ENCODE results near the gene IMMP2L. TPM values are rescaled to one million over a fixed set of nuclear protein-coding genes. Genes with fewer than 3 reads are reported as not detected.

Gene IMMP2L
- total RNA-seq, 4 donors from 2014 or later, result 19.0 to 37.2 (median 21.3) TPM

DNA sequence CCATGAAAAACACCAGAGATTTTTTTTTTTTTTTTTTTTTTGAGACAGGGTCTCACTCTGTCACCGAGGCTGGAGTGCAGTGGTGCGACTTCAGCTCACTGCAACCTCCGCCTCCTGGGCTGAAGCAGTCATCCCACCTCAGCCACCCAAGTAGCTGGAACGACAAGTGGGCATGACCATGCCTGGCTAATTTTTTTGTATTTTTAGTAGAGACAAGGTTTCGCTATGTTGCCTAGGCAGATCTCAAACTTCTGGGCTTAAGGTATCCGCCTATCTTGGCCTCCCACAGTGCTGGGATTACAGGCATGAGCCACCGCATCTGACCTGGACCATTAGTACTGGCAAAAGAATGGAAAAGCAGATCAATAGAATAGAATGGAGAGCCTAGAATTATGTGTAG lies 530.4 kb downstream of the IMMP2L start:
- TF ChIP-seq, protein P1, sequence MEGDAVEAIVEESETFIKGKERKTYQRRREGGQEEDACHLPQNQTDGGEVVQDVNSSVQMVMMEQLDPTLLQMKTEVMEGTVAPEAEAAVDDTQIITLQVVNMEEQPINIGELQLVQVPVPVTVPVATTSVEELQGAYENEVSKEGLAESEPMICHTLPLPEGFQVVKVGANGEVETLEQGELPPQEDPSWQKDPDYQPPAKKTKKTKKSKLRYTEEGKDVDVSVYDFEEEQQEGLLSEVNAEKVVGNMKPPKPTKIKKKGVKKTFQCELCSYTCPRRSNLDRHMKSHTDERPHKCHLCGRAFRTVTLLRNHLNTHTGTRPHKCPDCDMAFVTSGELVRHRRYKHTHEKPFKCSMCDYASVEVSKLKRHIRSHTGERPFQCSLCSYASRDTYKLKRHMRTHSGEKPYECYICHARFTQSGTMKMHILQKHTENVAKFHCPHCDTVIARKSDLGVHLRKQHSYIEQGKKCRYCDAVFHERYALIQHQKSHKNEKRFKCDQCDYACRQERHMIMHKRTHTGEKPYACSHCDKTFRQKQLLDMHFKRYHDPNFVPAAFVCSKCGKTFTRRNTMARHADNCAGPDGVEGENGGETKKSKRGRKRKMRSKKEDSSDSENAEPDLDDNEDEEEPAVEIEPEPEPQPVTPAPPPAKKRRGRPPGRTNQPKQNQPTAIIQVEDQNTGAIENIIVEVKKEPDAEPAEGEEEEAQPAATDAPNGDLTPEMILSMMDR (IDR thresholded peaks at IDR 0.05; ENCODE audit: low read depth), result no peak

DNA sequence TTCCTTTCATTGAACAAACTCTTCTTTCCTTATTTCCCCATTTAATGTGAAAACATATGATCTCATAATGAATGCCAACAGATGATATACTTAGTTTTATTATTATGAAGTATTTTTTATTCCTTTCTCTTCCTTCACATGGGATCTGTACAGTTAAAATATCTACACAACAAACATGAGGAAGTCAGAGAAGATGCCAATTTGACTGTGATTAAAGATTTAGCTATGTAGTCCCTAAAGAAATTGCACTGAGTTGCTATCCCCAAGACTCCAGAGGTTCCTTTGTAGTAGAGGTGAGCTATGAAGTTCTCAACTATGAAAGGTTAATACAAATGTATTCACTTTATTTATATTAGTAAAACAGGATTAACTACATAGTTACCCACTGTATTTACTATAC lies 532.0 kb downstream of the IMMP2L start:
- TF ChIP-seq, protein P1 (IDR thresholded peaks at IDR 0.05; ENCODE audit: low read depth), result no peak

DNA sequence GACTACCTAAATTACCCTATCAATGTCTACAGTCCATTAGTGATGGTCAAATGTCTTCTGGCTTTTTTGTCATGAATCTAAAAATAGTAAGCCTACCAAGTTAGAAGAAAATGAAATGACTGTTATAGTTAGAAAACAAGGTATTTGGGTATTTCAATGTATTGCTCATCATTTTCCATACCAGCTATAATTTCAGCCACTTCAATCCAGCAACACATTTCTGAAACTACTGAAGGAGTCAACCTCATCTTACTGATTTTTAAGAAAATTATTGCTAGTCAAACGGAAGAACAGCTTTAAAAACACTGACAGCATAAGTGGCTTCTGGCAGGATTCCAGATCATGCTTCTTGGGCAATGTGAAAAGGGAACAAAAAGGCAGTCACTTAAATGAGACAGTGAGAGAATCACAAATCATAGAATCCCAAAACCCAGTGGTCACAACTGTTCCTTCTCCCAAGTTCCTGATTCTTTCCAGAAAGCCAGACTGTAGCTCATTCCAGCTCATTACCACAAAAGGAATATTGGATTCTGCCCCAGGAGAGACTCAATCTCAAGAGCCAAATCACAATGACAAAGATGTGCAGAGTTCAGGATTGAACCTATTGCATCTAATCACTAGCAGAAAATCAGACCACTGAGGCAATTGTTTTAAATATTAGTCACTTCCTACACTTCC lies 532.6 kb downstream of the IMMP2L start:
- TF ChIP-seq, protein P1 (IDR thresholded peaks at IDR 0.05; ENCODE audit: low read depth), result no peak

DNA sequence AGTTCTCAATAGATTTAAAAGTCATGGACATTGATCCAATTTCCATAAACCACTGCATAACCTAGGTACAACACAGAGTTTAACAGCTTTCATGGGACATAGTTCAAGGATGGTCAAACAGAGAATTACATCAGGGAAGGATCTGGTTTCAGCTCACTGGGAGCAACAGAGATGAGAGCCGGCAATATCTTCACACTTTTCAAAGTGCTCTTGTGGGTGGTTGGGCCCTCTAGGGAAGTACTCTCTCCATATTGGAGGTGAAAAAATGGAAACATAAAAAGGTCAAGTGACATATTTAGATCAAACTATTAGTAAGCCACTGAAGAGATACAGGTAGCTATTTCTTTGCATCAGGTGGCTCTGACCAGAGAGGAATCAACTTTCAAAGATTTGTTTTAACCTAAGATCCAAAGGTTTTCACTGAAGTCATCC lies 533.1 kb downstream of the IMMP2L start:
- TF ChIP-seq, protein P1 (IDR thresholded peaks at IDR 0.05; ENCODE audit: low read depth), result no peak

DNA sequence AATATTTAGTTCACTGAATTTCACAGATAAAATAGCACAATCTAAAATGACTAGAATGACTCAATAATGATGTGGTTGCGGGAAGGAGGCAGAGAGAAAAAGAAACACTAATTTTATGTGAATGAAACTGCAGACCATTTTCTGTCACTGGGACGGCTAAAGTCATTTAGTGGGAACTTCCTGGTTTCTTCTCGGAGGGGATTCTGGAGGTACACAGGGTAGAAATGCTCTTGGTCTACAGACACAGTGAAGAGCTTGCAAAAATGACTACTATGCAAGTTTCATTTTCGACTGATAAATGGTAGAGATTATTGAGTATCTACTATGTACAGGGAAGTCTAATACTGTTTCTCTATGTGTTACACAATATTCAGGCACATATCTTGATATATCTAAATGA lies 534.9 kb downstream of the IMMP2L start:
- TF ChIP-seq, protein P1 (IDR thresholded peaks at IDR 0.05; ENCODE audit: low read depth), result no peak

DNA sequence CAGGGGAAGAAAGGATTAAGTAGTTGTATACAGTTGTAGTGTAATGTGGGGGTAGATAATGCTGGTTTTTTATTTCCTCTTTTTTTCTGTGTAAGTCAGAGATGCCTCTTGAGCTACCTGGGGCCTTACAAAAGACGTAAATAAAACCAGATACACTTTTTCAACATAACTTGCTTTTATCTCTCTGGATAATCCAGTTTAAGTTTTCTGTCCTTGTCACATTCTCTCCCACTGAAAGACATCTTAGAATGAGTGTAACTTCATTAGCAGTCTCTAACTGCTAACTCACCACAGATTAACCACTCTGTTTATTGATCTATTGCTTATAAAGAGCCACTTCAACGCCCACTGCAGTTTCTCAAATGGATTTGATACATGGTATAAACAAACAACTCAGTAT lies 535.5 kb downstream of the IMMP2L start:
- TF ChIP-seq, protein P1 (IDR thresholded peaks at IDR 0.05; ENCODE audit: low read depth), result no peak

DNA sequence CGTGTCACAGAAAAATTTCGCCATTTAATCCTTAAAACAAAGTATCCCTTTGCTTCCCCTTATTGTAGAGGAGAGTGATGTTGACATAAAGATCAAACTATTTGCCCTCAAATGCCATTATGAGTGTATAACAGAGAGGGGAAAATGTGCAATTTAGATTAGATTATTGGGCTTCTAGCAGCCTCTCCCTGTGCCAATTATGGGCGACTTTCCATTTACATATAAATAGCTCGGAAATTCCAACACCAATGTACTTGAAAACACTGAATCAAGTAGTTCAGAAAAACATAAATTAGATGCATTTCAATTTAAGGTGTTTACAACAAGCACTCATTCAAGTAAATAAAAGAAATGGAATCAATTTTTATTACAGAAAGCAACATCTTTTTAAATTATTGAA lies 535.9 kb downstream of the IMMP2L start:
- TF ChIP-seq, protein P1 (IDR thresholded peaks at IDR 0.05; ENCODE audit: low read depth), result no peak

Measured in subcutaneous adipose tissue (tissue), 4 donors.